ENCODE measurements around the gene ZSCAN26.
"Not testable (repeated sequence)": the region's sequence is repeated elsewhere in the genome, so short reads cannot be mapped to it uniquely, and the experiment has no call there.

Gene ZSCAN26

GRCh38 chr6:28257042-28257441 is 9.9 kb upstream of the ZSCAN26 start:
- no peak for DNase-seq

- DNase-seq, result no peak
These were observed 7.8 kb upstream of the ZSCAN26 start, which contains the start of gene NKAPL for GRCh38 chr6:28258877-28259777. Gene NKAPL (plus strand): TSS chr6:28259297. CDS start chr6:28259372, 75 bp downstream.

- DNase-seq, result no peak
These were observed 3.0 kb upstream of the ZSCAN26 start for GRCh38 chr6:28263922-28264321.

GRCh38 chr6:28264834-28265401 is 2.0 kb upstream of the ZSCAN26 start:
- DNase-seq, result no peak

GRCh38 chr6:28266563-28266961 is 381 bp upstream of the ZSCAN26 start:
- no peak for DNase-seq

GRCh38 chr6:28267695-28268059 is 734 bp downstream of the ZSCAN26 start:
- no peak for DNase-seq

GRCh38 chr6:28269492-28269891 is 2.5 kb downstream of the ZSCAN26 start:
- DNase-seq, result no peak

- DNase-seq, result no peak
These were observed 7.9 kb downstream of the ZSCAN26 start for GRCh38 chr6:28274888-28275287.

GRCh38 chr6:28277746-28278145 is 10.8 kb downstream of the ZSCAN26 start:
- no peak for DNase-seq

GRCh38 chr6:28280595-28281287 is 13.8 kb downstream of the ZSCAN26 start:
- no peak for DNase-seq

- peak; percentile 82 to 85 (median 84) for DNase-seq
These were observed 14.5 kb downstream of the ZSCAN26 start, which contains the start of gene PGBD1 for GRCh38 chr6:28281288-28282064. Gene PGBD1 (plus strand): TSS chr6:28281572. CDS start chr6:28283814, 2,242 bp downstream.

- no peak for DNase-seq
These were observed 16.0 kb downstream of the ZSCAN26 start for GRCh38 chr6:28282926-28283325.

GRCh38 chr6:28291573-28291972 is 24.6 kb downstream of the ZSCAN26 start:
- no peak for DNase-seq

GRCh38 chr6:28295326-28295725 is 28.4 kb downstream of the ZSCAN26 start:
- no peak for DNase-seq

- DNase-seq, result no peak
These were observed 29.6 kb downstream of the ZSCAN26 start for GRCh38 chr6:28296520-28297060.

- DNase-seq, result no peak
These were observed 36.6 kb downstream of the ZSCAN26 start for GRCh38 chr6:28303570-28303969.

GRCh38 chr6:28306363-28306762 is 39.4 kb downstream of the ZSCAN26 start:
- not testable (repeated sequence) for DNase-seq

- DNase-seq, result peak in 1 of 3 experiments; percentile 4
These were observed 44.3 kb downstream of the ZSCAN26 start for GRCh38 chr6:28311139-28311823.

- DNase-seq, result no peak
These were observed 46.0 kb downstream of the ZSCAN26 start for GRCh38 chr6:28312939-28313338.

GRCh38 chr6:28315628-28316027 is 48.7 kb downstream of the ZSCAN26 start:
- DNase-seq, result no peak

GRCh38 chr6:28317866-28318265 is 50.9 kb downstream of the ZSCAN26 start:
- DNase-seq, result not testable (repeated sequence)

- DNase-seq, result no peak
These were observed 55.7 kb downstream of the ZSCAN26 start for GRCh38 chr6:28322661-28323060.
